Karpas-422 (cell line): ENCODE data around the gene ANKRD13D. TPM values are rescaled to one million over a fixed set of nuclear protein-coding genes. Genes with fewer than 3 reads are reported as not detected.

ENCODE experiments used
- DNase-seq: peaks from one replicate; pipeline ENCODE4 v3.0.0-alpha.2; 2015
- H2AFZ ChIP-seq: fragments of 200-600 bp; sonication (generic); 2 replicates; pipeline ENCODE4 v1.6.1; 2014; ENCODE audit warnings: antibody characterized with exemption, low read length, mixed read lengths
- H3K27ac ChIP-seq: fragments of 200-600 bp; sonication (generic); 2 replicates; pipeline ENCODE4 v1.5.1; 2014; ENCODE audit warnings: mild to moderate bottlenecking, low read length, moderate library complexity
- H3K27me3 ChIP-seq: fragments of 200-600 bp; sonication (generic); 2 replicates; pipeline ENCODE4 v1.6.1; 2014; ENCODE audit warnings: low read length, mixed read lengths
- H3K36me3 ChIP-seq: fragments of 200-600 bp; sonication (generic); 2 replicates; pipeline ENCODE4 v1.6.1; 2014; ENCODE audit warnings: low read length, mixed read lengths; ENCODE audit not compliant: insufficient read depth
- H3K4me1 ChIP-seq: fragments of 200-600 bp; sonication (generic); 2 replicates; pipeline ENCODE4 v1.6.1; 2014; ENCODE audit warnings: mild to moderate bottlenecking, low read length, mixed read lengths
- H3K4me2 ChIP-seq: fragments of 200-600 bp; sonication (generic); 2 replicates; pipeline ENCODE4 v1.6.1; 2014; ENCODE audit warnings: low read length, low read depth, mild to moderate bottlenecking; ENCODE audit not compliant: poor library complexity, severe bottlenecking
- H3K4me3 ChIP-seq: fragments of 200-600 bp; sonication (generic); 2 replicates; pipeline ENCODE4 v1.5.1; 2014; ENCODE audit warnings: mild to moderate bottlenecking, antibody characterized with exemption, low read length, mixed read lengths
- H3K79me2 ChIP-seq: fragments of 200-600 bp; sonication (generic); 2 replicates; pipeline ENCODE4 v1.6.1; 2014; ENCODE audit warnings: mild to moderate bottlenecking, low read length, mixed read lengths
- H3K9ac ChIP-seq: fragments of 200-600 bp; sonication (generic); 2 replicates; pipeline ENCODE4 v1.6.0; 2014; ENCODE audit warnings: low read length
- H3K9me2 ChIP-seq: fragments of 200-600 bp; sonication (generic), shearing (Covaris generic); replicated peaks from 2 replicates; pipeline ENCODE4 v1.6.0; 2014; ENCODE audit warnings: mild to moderate bottlenecking, low read length, moderate library complexity; ENCODE audit not compliant: insufficient read depth
- H3K9me3 ChIP-seq: fragments of 300-700, 200-600 bp; sonication (generic); 2 replicates; pipeline ENCODE4 v1.6.1; 2014; ENCODE audit warnings: low read length, mixed read lengths
- H4K20me1 ChIP-seq: fragments of 200-600 bp; sonication (generic); 2 replicates; pipeline ENCODE4 v1.6.1; 2014; ENCODE audit warnings: mild to moderate bottlenecking, antibody characterized with exemption, low read length, low read depth; ENCODE audit not compliant: insufficient read depth
- total RNA-seq: library from RNA; depleted of rRNA; stranded (reverse); fragments of >200 nt; shearing (Covaris generic); gene quantifications from 2 replicates; pipeline ENCODE4 v1.2.3, GENCODE V29; 2014; ENCODE audit warnings: low replicate concordance

ANKRD13D gene
- total RNA-seq, 1 experiment from 2014 or later, result 31.3 TPM

DNA sequence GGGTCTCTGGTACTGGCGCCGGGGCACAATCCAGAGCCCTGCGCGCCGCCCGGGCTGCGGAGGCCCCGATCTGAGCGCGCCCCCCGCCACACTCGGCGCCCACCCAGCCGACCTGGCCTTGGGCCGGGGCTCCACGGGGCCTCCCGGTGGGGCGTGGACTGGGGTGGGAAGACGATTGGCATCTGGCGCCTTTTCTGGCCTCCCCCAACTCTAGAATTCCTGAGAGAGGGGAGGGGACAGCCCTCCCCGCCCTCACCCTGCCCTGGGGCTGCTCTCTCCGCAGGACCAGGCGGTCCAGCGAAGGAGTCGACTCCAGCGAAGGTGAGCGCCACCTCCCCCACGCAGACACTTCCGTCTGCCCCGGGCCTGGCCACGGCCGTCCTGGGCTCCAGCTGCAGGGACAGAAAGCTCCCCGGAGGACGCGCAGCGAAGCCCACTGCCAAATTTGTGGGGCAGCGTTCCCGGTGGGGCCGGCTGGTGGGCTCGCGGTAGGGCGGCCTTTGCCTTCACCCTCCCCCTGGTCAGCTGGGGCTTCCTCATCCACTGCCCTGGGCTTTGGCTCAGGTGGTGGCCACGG is 14.8 kb downstream of the ANKRD13D start:
- no peaks in the 10 kb centered on the region for H3K79me2 ChIP-seq
- H3K27ac ChIP-seq, result no peak overlapping the region
- peaks cover 9% of the 10 kb centered on the region; the same call in 1 of the 2 replicates for H3K36me3 ChIP-seq
- H3K27me3 ChIP-seq, result no peaks in the 10 kb centered on the region
- H3K9me3 ChIP-seq, result no peaks in the 10 kb centered on the region
- no peaks in the 10 kb centered on the region for H4K20me1 ChIP-seq
- H3K4me3 ChIP-seq, result no peak overlapping the region
- H3K4me1 ChIP-seq, result no peaks in the 10 kb centered on the region
- H3K9me2 ChIP-seq, result no peaks in the 10 kb centered on the region
- H3K9ac ChIP-seq, result no peak overlapping the region
- H2AFZ ChIP-seq, result no peak overlapping the region
- no peak overlapping the region for H3K4me2 ChIP-seq
- no peak for DNase-seq

DNA sequence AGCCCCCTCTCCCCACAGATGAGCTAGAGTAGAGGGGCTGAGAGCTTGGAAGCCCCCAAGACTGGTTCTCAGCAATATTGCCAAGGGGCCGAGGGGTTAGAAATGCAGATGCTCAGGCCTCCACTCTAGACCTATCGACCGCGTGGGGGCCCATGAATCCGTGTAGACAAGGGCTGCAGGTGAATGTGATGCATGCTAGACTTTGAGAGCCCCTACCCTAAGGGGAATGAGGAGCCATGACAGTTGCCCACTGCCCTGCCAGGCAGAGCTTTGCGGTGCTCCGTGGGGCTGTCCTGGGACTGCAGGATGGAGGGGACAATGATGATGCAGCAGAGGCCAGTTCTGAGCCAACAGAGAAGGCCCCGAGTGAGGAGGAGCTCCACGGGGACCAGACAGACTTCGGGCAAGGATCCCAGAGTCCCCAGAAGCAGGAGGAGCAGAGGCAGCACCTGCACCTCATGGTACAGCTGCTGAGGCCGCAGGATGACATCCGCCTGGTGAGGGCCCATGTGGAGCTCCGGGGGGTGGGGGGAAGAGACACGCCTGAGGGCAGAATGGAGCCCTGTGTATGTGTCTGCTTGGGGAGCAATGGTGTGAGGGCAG is 15.5 kb downstream of the ANKRD13D start:
- no peak overlapping the region for H3K27ac ChIP-seq
- no peak overlapping the region for H3K4me3 ChIP-seq
- no peaks in the 10 kb centered on the region for H3K27me3 ChIP-seq
- H3K9me2 ChIP-seq, result no peaks in the 10 kb centered on the region
- H4K20me1 ChIP-seq, result no peaks in the 10 kb centered on the region
- H3K9me3 ChIP-seq, result no peaks in the 10 kb centered on the region
- H3K79me2 ChIP-seq, result no peaks in the 10 kb centered on the region
- no peak overlapping the region for H3K9ac ChIP-seq
- no peak for DNase-seq
- no peaks in the 10 kb centered on the region for H3K4me1 ChIP-seq
- H3K36me3 ChIP-seq, result 0 out of 2 replicates have a peak, but pooled peaks cover 7% of the 10 kb centered on the region
- H3K4me2 ChIP-seq, result no peak overlapping the region
- no peak overlapping the region for H2AFZ ChIP-seq

DNA sequence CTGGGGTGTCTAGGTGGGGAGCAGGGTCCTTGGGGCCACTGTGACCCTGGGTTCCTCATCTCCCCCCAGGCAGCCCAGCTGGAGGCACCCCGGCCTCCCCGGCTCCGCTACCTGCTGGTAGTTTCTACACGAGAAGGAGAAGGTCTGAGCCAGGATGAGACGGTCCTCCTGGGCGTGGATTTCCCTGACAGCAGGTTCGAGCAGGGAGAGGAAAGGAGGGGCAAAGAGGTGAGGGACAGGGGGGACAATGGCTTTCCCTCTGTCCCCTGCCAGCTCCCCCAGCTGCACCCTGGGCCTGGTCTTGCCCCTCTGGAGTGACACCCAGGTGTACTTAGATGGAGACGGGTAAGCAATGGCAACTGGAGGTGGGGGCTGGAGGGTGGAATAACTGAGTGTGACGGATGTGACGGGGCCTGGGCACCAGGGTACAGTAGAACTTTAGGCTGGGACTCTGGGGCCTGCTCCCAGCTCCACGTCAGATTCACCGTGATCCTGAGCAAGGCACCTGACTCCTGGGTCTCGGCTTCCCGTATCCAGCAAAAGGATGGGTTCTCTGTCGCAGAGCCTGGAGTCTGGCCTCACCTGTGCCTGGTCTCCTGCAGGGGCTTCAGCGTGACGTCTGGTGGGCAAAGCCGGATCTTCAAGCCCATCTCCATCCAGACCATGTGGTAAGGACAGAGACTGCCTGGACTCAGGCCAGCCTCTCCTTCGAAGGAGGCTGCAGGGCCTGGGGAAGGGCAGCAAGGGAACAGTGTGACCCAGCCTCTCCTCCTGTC is 17.9 kb downstream of the ANKRD13D start:
- no peaks in the 10 kb centered on the region for H3K27me3 ChIP-seq
- H3K4me2 ChIP-seq, result no peak overlapping the region
- DNase-seq, result no peak
- H2AFZ ChIP-seq, result no peak overlapping the region
- H3K9ac ChIP-seq, result no peak overlapping the region
- H3K9me3 ChIP-seq, result no peaks in the 10 kb centered on the region
- H3K36me3 ChIP-seq, result no peaks in the 10 kb centered on the region
- no peaks in the 10 kb centered on the region for H3K9me2 ChIP-seq
- no peaks in the 10 kb centered on the region for H4K20me1 ChIP-seq
- no peaks in the 10 kb centered on the region for H3K79me2 ChIP-seq
- no peak overlapping the region for H3K27ac ChIP-seq
- H3K4me3 ChIP-seq, result no peak overlapping the region
- H3K4me1 ChIP-seq, result no peaks in the 10 kb centered on the region

DNA sequence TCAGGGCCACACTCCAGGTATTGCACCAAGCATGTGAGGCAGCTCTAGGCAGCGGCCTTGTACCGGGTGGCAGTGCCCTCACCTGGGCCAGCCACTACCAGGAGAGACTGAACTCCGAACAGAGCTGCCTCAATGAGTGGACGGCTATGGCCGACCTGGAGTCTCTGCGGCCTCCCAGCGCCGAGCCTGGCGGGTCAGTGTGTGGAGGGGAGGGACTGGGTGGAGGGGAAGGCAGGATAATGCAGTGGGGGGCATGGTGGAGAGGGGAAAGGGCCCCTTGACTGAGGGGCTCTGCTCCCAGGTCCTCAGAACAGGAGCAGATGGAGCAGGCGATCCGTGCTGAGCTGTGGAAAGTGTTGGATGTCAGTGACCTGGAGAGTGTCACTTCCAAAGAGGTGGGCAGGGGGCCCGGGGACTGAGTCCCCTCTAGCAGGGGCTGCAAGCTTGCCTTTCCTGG is 18.5 kb downstream of the ANKRD13D start:
- no peak for DNase-seq
- H3K27ac ChIP-seq, result no peak overlapping the region

DNA sequence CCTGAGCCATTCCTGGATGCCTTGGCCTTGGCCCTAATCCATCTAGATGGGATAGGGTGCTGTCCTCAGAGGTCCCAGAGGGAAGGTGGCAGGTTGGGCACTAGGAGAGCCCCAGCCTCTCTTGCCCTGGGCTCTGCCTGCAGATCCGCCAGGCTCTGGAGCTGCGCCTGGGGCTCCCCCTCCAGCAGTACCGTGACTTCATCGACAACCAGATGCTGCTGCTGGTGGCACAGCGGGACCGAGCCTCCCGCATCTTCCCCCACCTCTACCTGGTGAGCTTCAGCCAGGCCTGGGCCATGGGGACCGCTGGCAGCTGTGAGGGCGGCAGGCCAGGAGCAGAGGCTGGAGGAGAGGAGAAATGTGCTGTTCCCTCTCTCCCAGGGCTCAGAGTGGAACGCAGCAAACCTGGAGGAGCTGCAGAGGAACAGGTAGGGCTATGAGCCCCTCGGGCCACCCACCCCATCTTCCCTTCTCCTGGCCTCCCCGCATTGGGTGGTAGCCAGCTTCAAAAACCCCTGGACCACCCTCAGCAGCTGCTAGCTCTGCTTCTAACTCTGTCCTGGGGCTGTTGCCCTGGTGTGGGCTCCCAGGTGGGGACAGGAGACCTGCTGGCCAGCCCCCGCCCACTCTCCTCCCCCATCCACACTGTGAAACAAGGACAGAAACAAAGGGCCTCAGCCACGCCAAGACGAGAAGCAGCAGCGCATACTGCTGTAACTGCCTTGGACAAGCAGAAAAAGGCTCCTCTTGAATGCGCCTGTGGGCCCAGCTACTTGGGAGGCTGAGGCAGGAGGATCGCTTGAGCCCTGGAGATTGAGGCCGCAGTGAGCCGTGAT is 19.1 kb downstream of the ANKRD13D start:
- Histone ChIP-seq H3K4me2 (no peak overlapping the region), H3K27me3 (no peaks in the 10 kb centered on the region), H3K4me1 (no peaks in the 10 kb centered on the region), H3K9me2 (no peaks in the 10 kb centered on the region), H3K4me3 (no peak overlapping the region), H2AFZ (no peak overlapping the region), H3K36me3 (no peaks in the 10 kb centered on the region), H3K79me2 (no peaks in the 10 kb centered on the region), H3K9me3 (no peaks in the 10 kb centered on the region), H3K27ac (no peak overlapping the region), H3K9ac (no peak overlapping the region), H4K20me1 (no peaks in the 10 kb centered on the region)
- DNase-seq, result no peak

More for the DNA sequence above, 18.5 kb downstream of the ANKRD13D start:
- H3K4me2 ChIP-seq, result no peak overlapping the region
- H3K79me2 ChIP-seq, result no peaks in the 10 kb centered on the region
- no peaks in the 10 kb centered on the region for H3K4me1 ChIP-seq
- no peak overlapping the region for H3K9ac ChIP-seq
- no peaks in the 10 kb centered on the region for H3K27me3 ChIP-seq
- no peaks in the 10 kb centered on the region for H3K36me3 ChIP-seq
- H2AFZ ChIP-seq, result no peak overlapping the region
- H3K9me2 ChIP-seq, result no peaks in the 10 kb centered on the region
- H3K9me3 ChIP-seq, result no peaks in the 10 kb centered on the region
- no peak overlapping the region for H3K4me3 ChIP-seq
- H4K20me1 ChIP-seq, result no peaks in the 10 kb centered on the region

DNA sequence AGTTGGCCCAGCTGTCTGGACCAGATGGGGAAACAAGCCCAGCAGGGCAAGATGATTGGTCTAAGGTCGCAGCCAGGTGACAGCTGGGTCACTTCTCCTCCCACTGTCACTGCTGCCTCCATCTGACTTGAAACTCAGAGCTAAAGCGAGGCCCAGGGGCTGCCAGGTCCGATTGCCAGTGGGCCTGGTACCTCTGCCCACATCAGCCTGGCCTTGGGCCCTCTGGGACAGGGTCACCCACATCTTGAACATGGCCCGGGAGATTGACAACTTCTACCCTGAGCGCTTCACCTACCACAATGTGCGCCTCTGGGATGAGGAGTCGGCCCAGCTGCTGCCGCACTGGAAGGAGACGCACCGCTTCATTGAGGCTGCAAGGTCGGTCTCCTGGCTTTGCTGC is 20.1 kb downstream of the ANKRD13D start:
- Histone ChIP-seq H3K4me1 (no peaks in the 10 kb centered on the region), H3K9me2 (no peaks in the 10 kb centered on the region), H3K36me3 (no peaks in the 10 kb centered on the region), H3K9ac (no peak overlapping the region), H3K27me3 (no peaks in the 10 kb centered on the region), H3K9me3 (no peaks in the 10 kb centered on the region), H3K79me2 (no peaks in the 10 kb centered on the region), H3K27ac (no peak overlapping the region), H3K4me2 (no peak overlapping the region), H2AFZ (no peak overlapping the region), H3K4me3 (no peak overlapping the region), H4K20me1 (no peaks in the 10 kb centered on the region)
- no peak for DNase-seq

DNA sequence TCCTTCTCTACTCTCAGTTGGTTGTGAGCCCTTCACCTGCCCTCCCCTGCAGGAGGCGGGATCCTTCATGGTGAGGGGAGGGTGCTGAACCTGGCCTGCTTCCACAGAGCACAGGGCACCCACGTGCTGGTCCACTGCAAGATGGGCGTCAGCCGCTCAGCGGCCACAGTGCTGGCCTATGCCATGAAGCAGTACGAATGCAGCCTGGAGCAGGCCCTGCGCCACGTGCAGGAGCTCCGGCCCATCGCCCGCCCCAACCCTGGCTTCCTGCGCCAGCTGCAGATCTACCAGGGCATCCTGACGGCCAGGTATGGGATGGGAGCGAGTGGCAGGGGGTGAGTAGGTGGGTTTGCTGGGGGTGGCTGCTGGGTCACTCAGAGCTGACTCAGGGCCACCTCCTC is 20.6 kb downstream of the ANKRD13D start:
- Histone ChIP-seq H3K79me2 (no peaks in the 10 kb centered on the region), H3K9me3 (no peaks in the 10 kb centered on the region), H3K4me3 (no peak overlapping the region), H3K9ac (no peak overlapping the region), H3K4me1 (no peaks in the 10 kb centered on the region), H3K27ac (no peak overlapping the region), H3K27me3 (no peaks in the 10 kb centered on the region), H2AFZ (no peak overlapping the region), H3K36me3 (no peaks in the 10 kb centered on the region), H4K20me1 (no peaks in the 10 kb centered on the region), H3K4me2 (no peak overlapping the region), H3K9me2 (no peaks in the 10 kb centered on the region)
- no peak for DNase-seq
